GM23248 (cell line): ENCODE results near the gene ILDR1.

Experiments
- EZH2 ChIP-seq: fragments of 200-600 bp; sonication (generic); IDR thresholded peaks from 2 replicates; pipeline ENCODE4 v1.6.1; 2018; ENCODE audit warnings: antibody characterized with exemption, mild to moderate bottlenecking; ENCODE audit not compliant: insufficient read depth, poor library complexity, severe bottlenecking
- EZH2phosphoT487 ChIP-seq: fragments of 200-600 bp; sonication (generic); IDR thresholded peaks from 2 replicates; pipeline ENCODE4 v1.6.1; 2018; ENCODE audit warnings: antibody characterized with exemption, moderate library complexity, mild to moderate bottlenecking, low read depth; ENCODE audit not compliant: insufficient read depth

GRCh38 chr3:121979734-121980449 lies 42.2 kb downstream of the ILDR1 start:
- no peak for TF ChIP-seq EZH2
- TF ChIP-seq EZH2phosphoT487, result no peak
